Measurements from ENCODE around the gene DPM3. TPM values are rescaled to one million over a fixed set of nuclear protein-coding genes. Genes with fewer than 3 reads are reported as not detected.

DPM3 gene
- total and polyA plus RNA-seq, 2 of the 13 experiments (the other 11 are each of a cell fraction or from before 2014, with no cell fraction given), result 23.2 to 53.4 TPM

GRCh38 chr1:155134880-155135414 is 5.4 kb downstream of the DPM3 start (continued):
- peak; percentile 78; the same call in 1 of the 2 replicates for TF ChIP-seq SNAPC2 (CRISPR knock-in tag; IDR thresholded peaks at IDR 0.05)
- TF ChIP-seq BRCA1 (CRISPR knock-in tag; IDR thresholded peaks at IDR 0.05), result peak; percentile 75; the same call in 1 of the 2 replicates
- peak; percentile 50; the same call in 1 of the 2 replicates for TF ChIP-seq IRF2 (CRISPR knock-in tag; IDR thresholded peaks at IDR 0.05)
- peak; percentile 57 for TF ChIP-seq ZBTB26 (CRISPR knock-in tag; IDR thresholded peaks at IDR 0.05; ENCODE audit: borderline replicate concordance)
- TF ChIP-seq YEATS4 (CRISPR knock-in tag; IDR thresholded peaks at IDR 0.05; ENCODE audit: borderline replicate concordance), result no peak
- TF ChIP-seq MYNN (CRISPR knock-in tag; IDR thresholded peaks at IDR 0.05; ENCODE audit: low read depth), result no peak
- peak; percentile 96; the same call in 1 of the 2 replicates for TF ChIP-seq XBP1 (CRISPR knock-in tag; IDR thresholded peaks at IDR 0.05)
- peak; percentile 69 for TF ChIP-seq POLR2AphosphoS5 (IDR thresholded peaks at IDR 0.05; ENCODE audit: low read depth, low read length)
- no peak for TF ChIP-seq DMTF1 (CRISPR knock-in tag; IDR thresholded peaks at IDR 0.05)
- TF ChIP-seq KDM6A (CRISPR knock-in tag; IDR thresholded peaks at IDR 0.05; ENCODE audit: low read depth), result peak; percentile 15; the same call in 1 of the 2 replicates
- TF ChIP-seq STAG1 (CRISPR knock-in tag; IDR thresholded peaks at IDR 0.05), result no peak; the same call in none of the 2 replicates
- no peak for TF ChIP-seq HNRNPLL (IDR thresholded peaks at IDR 0.05; ENCODE audit: low read depth, low read length, poor library complexity, severe bottlenecking)
- peak; percentile 47; the same call in 1 of the 2 replicates for TF ChIP-seq REPIN1 (CRISPR knock-in tag; IDR thresholded peaks at IDR 0.05; ENCODE audit: borderline replicate concordance, low read depth)
- peak; percentile 31; the same call in 1 of the 2 replicates for TF ChIP-seq GATAD1 (CRISPR knock-in tag; IDR thresholded peaks at IDR 0.05)
- TF ChIP-seq DNMT1 (CRISPR knock-in tag; IDR thresholded peaks at IDR 0.05), result no peak; the same call in 1 of the 2 replicates
- no peak for TF ChIP-seq FOXO4 (CRISPR knock-in tag; conservative IDR thresholded peaks at IDR 0.05)
- no peak for TF ChIP-seq PRMT3 (CRISPR knock-in tag; IDR thresholded peaks at IDR 0.05; ENCODE audit: borderline replicate concordance, low read depth)
- TF ChIP-seq ZUFSP (CRISPR knock-in tag; IDR thresholded peaks at IDR 0.05; ENCODE audit: borderline replicate concordance), result no peak
- 0 out of 2 replicates have a peak, but pooled peaks have one; percentile 12 for TF ChIP-seq BRF2 (CRISPR knock-in tag; IDR thresholded peaks at IDR 0.05)
